ENCODE results near the gene SORCS3.

Gene SORCS3

GRCh38 chr10:105197598-105198364 lies 556.7 kb downstream of the SORCS3 start:
- no peak for DNase-seq

- no peak for DNase-seq
Measured at GRCh38 chr10:105206616-105207015, 565.5 kb downstream of the SORCS3 start.

- no peak for DNase-seq
Measured at GRCh38 chr10:105207476-105207995, 566.4 kb downstream of the SORCS3 start.

GRCh38 chr10:105210546-105210945 lies 569.5 kb downstream of the SORCS3 start:
- no peak for DNase-seq

- no peak for DNase-seq
Measured at GRCh38 chr10:105237685-105238084, 596.6 kb downstream of the SORCS3 start.

- DNase-seq = no peak
Measured at GRCh38 chr10:105239311-105240219, 598.5 kb downstream of the SORCS3 start.

GRCh38 chr10:105241254-105241653 lies 600.2 kb downstream of the SORCS3 start:
- DNase-seq = no peak

GRCh38 chr10:105243381-105243780 lies 602.3 kb downstream of the SORCS3 start:
- DNase-seq = no peak

GRCh38 chr10:105243825-105244224 lies 602.7 kb downstream of the SORCS3 start:
- DNase-seq = no peak

- DNase-seq = no peak
Measured at GRCh38 chr10:105247831-105248499, 606.9 kb downstream of the SORCS3 start.

GRCh38 chr10:105252911-105253310 lies 611.8 kb downstream of the SORCS3 start:
- DNase-seq = no peak

GRCh38 chr10:105253515-105254212 lies 612.6 kb downstream of the SORCS3 start:
- no peak for DNase-seq

GRCh38 chr10:105258036-105258673 lies 617.1 kb downstream of the SORCS3 start:
- no peak for DNase-seq

GRCh38 chr10:105258674-105259065 lies 617.6 kb downstream of the SORCS3 start:
- no peak for DNase-seq

- DNase-seq = no peak
Measured at GRCh38 chr10:105259201-105259600, 618.1 kb downstream of the SORCS3 start.

GRCh38 chr10:105262666-105263065 lies 621.6 kb downstream of the SORCS3 start:
- no peak for DNase-seq

- DNase-seq = no peak
Measured at GRCh38 chr10:105266966-105267539, 626.0 kb downstream of the SORCS3 start.

- DNase-seq = no peak
Measured at GRCh38 chr10:105268961-105269360, 627.9 kb downstream of the SORCS3 start.

- no peak for DNase-seq
Measured at GRCh38 chr10:105269689-105270088, 628.6 kb downstream of the SORCS3 start.

- DNase-seq = no peak
Measured at GRCh38 chr10:105274556-105275070, 633.5 kb downstream of the SORCS3 start.

- DNase-seq = no peak
Measured at GRCh38 chr10:105278439-105278838, 637.3 kb downstream of the SORCS3 start.
